H1 (cell line): ENCODE data around the gene ZMYND12. TPM values are rescaled to one million over a fixed set of nuclear protein-coding genes. Genes with fewer than 3 reads are reported as not detected.

Source experiments
- CTCF ChIP-seq, 3 experiments: IDR thresholded peaks; 1 replicate in 2 of 3; 2 replicates in 1 of 3; pipeline versions ENCODE4 v1.5.1 to v1.6.1; 2011; ENCODE audit warnings: low read length in 3 of 3, mild to moderate bottlenecking in 3 of 3, inconsistent platforms in 2 of 3, low read depth in 1 of 3, moderate library complexity in 1 of 3; ENCODE audit not compliant: insufficient read depth in 1 of 3; ENCODE audit errors: control extremely low read depth in 1 of 3
- MAX ChIP-seq: IDR thresholded peaks from 2 replicates; pipeline ENCODE4 v1.6.1; 2012; ENCODE audit warnings: inconsistent platforms
- TAF7 ChIP-seq: optimal IDR thresholded peaks from 2 replicates; pipeline ENCODE3; 2011; ENCODE audit warnings: low read depth, mild to moderate bottlenecking, inconsistent platforms, low read length, moderate library complexity, borderline replicate concordance
- polyA plus RNA-seq, 7 experiments: library from polyadenylated mRNA; depleted of rRNA in 3 of 7; stranded (reverse) in 5 of 7; unstranded in 2 of 7; fragments of >200 nt in 5 of 7; fragments of 200-250 nt in 2 of 7; gene quantifications; 1 replicate in 5 of 7; 2 replicates in 1 of 7; 4 replicates in 1 of 7; pipeline versions ENCODE4 v1.2.1 to v1.2.3, GENCODE V29; 2011 to 2013; ENCODE audit warnings: missing spikeins in 2 of 7, mixed read lengths in 2 of 7
- total RNA-seq: library from RNA; stranded (reverse); fragmentation: NEBNext Ultra II Directional; extraction: Animal tissue kit (Norgen Biotek cat#: 25700); gene quantifications from 2 replicates; pipeline ENCODE4 v1.2.1, GENCODE V29; 2021

The ZMYND12 gene
- total and polyA plus RNA-seq, 2 of the 8 experiments (the other 6 are each of a cell fraction or from before 2014, with no cell fraction given), result 0.62 TPM; not detected in 1

GRCh38 chr1:42469727-42470126, 13.9 kb upstream of the ZMYND12 start (continued):
- TF ChIP-seq CTCF (IDR thresholded peaks at IDR 0.05; ENCODE audit: control extremely low read depth in 1 of 3, insufficient read depth in 1 of 3, low read depth in 1 of 3, low read length in 3 of 3) (no peak), MAX (no peak), TAF7 (no peak)
